Trophoblast cell (in vitro differentiated cells and primary cell): ENCODE measurements around the gene OPCML.

Source experiments
- DNase-seq, 2 donors: peaks; one replicate each; pipeline ENCODE4 v3.0.0-alpha.2; 2016
- H2AFZ ChIP-seq: 2 replicates; pipeline ENCODE4 v1.6.1; 2013; ENCODE audit warnings: low read length, moderate library complexity, mild to moderate bottlenecking; ENCODE audit not compliant: insufficient read depth, poor library complexity
- H2AK5ac ChIP-seq: 2 replicates; pipeline ENCODE4 v1.6.1; 2013; ENCODE audit warnings: mild to moderate bottlenecking, low read length
- H2BK120ac ChIP-seq: 2 replicates; pipeline ENCODE4 v1.6.1; 2013; ENCODE audit warnings: low read length, mild to moderate bottlenecking, moderate library complexity; ENCODE audit not compliant: insufficient read depth, poor library complexity
- H2BK12ac ChIP-seq: 2 replicates; pipeline ENCODE4 v1.6.1; 2013; ENCODE audit warnings: mild to moderate bottlenecking, low read length, moderate library complexity
- H2BK5ac ChIP-seq: 2 replicates; pipeline ENCODE4 v1.6.1; 2013; ENCODE audit warnings: low read length, low read depth, moderate library complexity, mild to moderate bottlenecking; ENCODE audit not compliant: poor library complexity
- H3K14ac ChIP-seq: 2 replicates; pipeline ENCODE4 v1.6.1; 2013; ENCODE audit warnings: mild to moderate bottlenecking, low read length
- H3K18ac ChIP-seq: 2 replicates; pipeline ENCODE4 v1.6.1; 2013; ENCODE audit warnings: mild to moderate bottlenecking, low read length
- H3K23ac ChIP-seq: 2 replicates; pipeline ENCODE4 v1.6.1; 2013; ENCODE audit warnings: low read length
- H3K27ac ChIP-seq: 2 replicates; pipeline ENCODE4 v1.5.1; 2013; ENCODE audit warnings: low read depth, mild to moderate bottlenecking, inconsistent platforms, low read length, moderate library complexity
- H3K27me3 ChIP-seq: 2 replicates; pipeline ENCODE4 v1.6.1; 2013; ENCODE audit warnings: inconsistent platforms, mild to moderate bottlenecking, low read length, moderate library complexity; ENCODE audit not compliant: insufficient read depth
- H3K36me3 ChIP-seq, 2 experiments: 1 replicate in 1 of 2; 2 replicates in 1 of 2; pipeline ENCODE4 v1.6.1; 2013; ENCODE audit warnings: low read length in 2 of 2, mild to moderate bottlenecking in 2 of 2, moderate library complexity in 1 of 2; ENCODE audit not compliant: insufficient read depth in 2 of 2, control insufficient read depth in 1 of 2
- H3K4ac ChIP-seq: 2 replicates; pipeline ENCODE4 v1.6.1; 2013; ENCODE audit warnings: low read depth, mild to moderate bottlenecking, low read length, moderate library complexity
- H3K4me1 ChIP-seq, 2 experiments: 1 replicate in 1 of 2; 2 replicates in 1 of 2; pipeline ENCODE4 v1.6.1; 2013; ENCODE audit warnings: low read length in 2 of 2, mild to moderate bottlenecking in 2 of 2, moderate library complexity in 1 of 2; ENCODE audit not compliant: insufficient read depth in 2 of 2, control insufficient read depth in 1 of 2
- H3K4me2 ChIP-seq: 2 replicates; pipeline ENCODE4 v1.6.1; 2013; ENCODE audit warnings: inconsistent platforms, mild to moderate bottlenecking, low read length, moderate library complexity
- H3K4me3 ChIP-seq: 2 replicates; pipeline ENCODE4 v1.5.1; 2013; ENCODE audit warnings: mild to moderate bottlenecking, low read depth, low read length, inconsistent platforms
- H3K79me1 ChIP-seq: one replicate; pipeline ENCODE4 v1.6.1; 2013; ENCODE audit warnings: low read length
- H3K79me2 ChIP-seq: 2 replicates; pipeline ENCODE4 v1.6.1; 2013; ENCODE audit warnings: low read length, mild to moderate bottlenecking; ENCODE audit not compliant: control insufficient read depth, insufficient read depth, poor library complexity
- H3K9ac ChIP-seq: 2 replicates; pipeline ENCODE4 v1.6.1; 2013; ENCODE audit warnings: mild to moderate bottlenecking, low read length
- H3K9me3 ChIP-seq: 2 replicates; pipeline ENCODE4 v1.6.1; 2013; ENCODE audit warnings: low read depth, mild to moderate bottlenecking, control low read depth, inconsistent platforms, low read length; ENCODE audit not compliant: insufficient read depth
- H4K12ac ChIP-seq: 2 replicates; pipeline ENCODE4 v1.6.1; 2013; ENCODE audit warnings: low read depth, mild to moderate bottlenecking, low read length, moderate library complexity
- H4K8ac ChIP-seq: 2 replicates; pipeline ENCODE4 v1.6.1; 2013; ENCODE audit warnings: low read depth, mild to moderate bottlenecking, low read length, moderate library complexity
- H4K91ac ChIP-seq: one replicate; pipeline ENCODE4 v1.6.1; 2013; ENCODE audit warnings: low read depth, mild to moderate bottlenecking, low read length, moderate library complexity
- WGBS: extraction: QIAGEN DNeasy Blood & Tissue Kit; methylation state at CpG from one replicate; pipeline ENCODE4 v1.1.7; 2013; ENCODE audit warnings: missing lambda C conversion rate; ENCODE audit not compliant: insufficient read length, insufficient coverage; ENCODE audit errors: extremely low coverage; 5-methylcytosine and 5-hydroxymethylcytosine counted together

OPCML gene

GRCh38 chr11:133403900-133404299 is 128.4 kb downstream of the OPCML start:
- Histone ChIP-seq H4K91ac (no peak overlapping the region), H3K4ac (no peak overlapping the region), H3K9me3 (no peaks in the 10 kb centered on the region), H3K4me3 (no peak overlapping the region), H2BK120ac (no peak overlapping the region), H4K12ac (no peak overlapping the region), H2BK5ac (no peak overlapping the region), H2BK12ac (no peak overlapping the region), H3K14ac (no peak overlapping the region), H3K4me1 (no peaks in the 10 kb centered on the region), H3K4me2 (no peak overlapping the region), H3K79me2 (no peaks in the 10 kb centered on the region), H3K79me1 (no peaks in the 10 kb centered on the region), H3K27me3 (no peaks in the 10 kb centered on the region), H3K23ac (no peak overlapping the region), H4K8ac (no peak overlapping the region), H3K27ac (no peak overlapping the region), H3K18ac (no peak overlapping the region), H2AFZ (no peak overlapping the region), H2AK5ac (no peak overlapping the region), H3K9ac (no peak overlapping the region), H3K36me3 (no peaks in the 10 kb centered on the region)
- no peak for DNase-seq
- no CpG with 5 or more reads among the region's 6 CpGs for WGBS

GRCh38 chr11:133402551-133402950 is 129.8 kb downstream of the OPCML start:
- no peak overlapping the region for H3K4me2 ChIP-seq
- no peak overlapping the region for H3K23ac ChIP-seq
- H2AK5ac ChIP-seq = no peak overlapping the region
- H2BK5ac ChIP-seq = no peak overlapping the region
- no peak overlapping the region for H4K8ac ChIP-seq
- H3K18ac ChIP-seq = no peak overlapping the region
- H4K91ac ChIP-seq = no peak overlapping the region
- H3K9ac ChIP-seq = no peak overlapping the region
- no peaks in the 10 kb centered on the region for H3K36me3 ChIP-seq
- WGBS = no CpG with 5 or more reads among the region's 4 CpGs
- H3K4ac ChIP-seq = no peak overlapping the region
- H3K79me1 ChIP-seq = no peaks in the 10 kb centered on the region
- H3K4me3 ChIP-seq = no peak overlapping the region
- H3K27me3 ChIP-seq = no peaks in the 10 kb centered on the region
- H2AFZ ChIP-seq = no peak overlapping the region
- DNase-seq = no peak
- no peak overlapping the region for H4K12ac ChIP-seq
- no peak overlapping the region for H2BK12ac ChIP-seq
- H3K14ac ChIP-seq = no peak overlapping the region
- H3K27ac ChIP-seq = no peak overlapping the region
- H3K9me3 ChIP-seq = no peaks in the 10 kb centered on the region
- H2BK120ac ChIP-seq = no peak overlapping the region
- H3K79me2 ChIP-seq = no peaks in the 10 kb centered on the region
- no peaks in the 10 kb centered on the region for H3K4me1 ChIP-seq

- H2AFZ ChIP-seq = no peak overlapping the region
- H2BK5ac ChIP-seq = no peak overlapping the region
- H3K14ac ChIP-seq = no peak overlapping the region
- H4K8ac ChIP-seq = no peak overlapping the region
- H4K91ac ChIP-seq = no peak overlapping the region
- H3K36me3 ChIP-seq = no peaks in the 10 kb centered on the region
- no peak overlapping the region for H3K9ac ChIP-seq
- no peak overlapping the region for H2AK5ac ChIP-seq
- H3K27me3 ChIP-seq = no peaks in the 10 kb centered on the region
- H2BK120ac ChIP-seq = no peak overlapping the region
- no peaks in the 10 kb centered on the region for H3K9me3 ChIP-seq
- no peak overlapping the region for H3K27ac ChIP-seq
- H3K4me3 ChIP-seq = no peak overlapping the region
- no CpG with 5 or more reads among the region's 7 CpGs for WGBS
- no peak overlapping the region for H3K4ac ChIP-seq
- H2BK12ac ChIP-seq = no peak overlapping the region
- H3K79me1 ChIP-seq = no peaks in the 10 kb centered on the region
- no peaks in the 10 kb centered on the region for H3K79me2 ChIP-seq
- H3K18ac ChIP-seq = no peak overlapping the region
- no peak overlapping the region for H3K4me2 ChIP-seq
- no peak overlapping the region for H3K23ac ChIP-seq
- DNase-seq = no peak
- no peak overlapping the region for H4K12ac ChIP-seq
- H3K4me1 ChIP-seq = no peaks in the 10 kb centered on the region
Measured at GRCh38 chr11:133399855-133400625, 132.3 kb downstream of the OPCML start.

GRCh38 chr11:133399294-133399693 is 133.0 kb downstream of the OPCML start:
- H3K4me2 ChIP-seq = no peak overlapping the region
- no peak overlapping the region for H3K4ac ChIP-seq
- H2BK120ac ChIP-seq = no peak overlapping the region
- no peak overlapping the region for H4K91ac ChIP-seq
- H3K79me2 ChIP-seq = no peaks in the 10 kb centered on the region
- no peak overlapping the region for H3K27ac ChIP-seq
- no peak overlapping the region for H3K4me3 ChIP-seq
- no peaks in the 10 kb centered on the region for H3K27me3 ChIP-seq
- H3K9ac ChIP-seq = no peak overlapping the region
- H3K18ac ChIP-seq = no peak overlapping the region
- no peaks in the 10 kb centered on the region for H3K36me3 ChIP-seq
- no peak overlapping the region for H4K12ac ChIP-seq
- H2BK5ac ChIP-seq = no peak overlapping the region
- H2AFZ ChIP-seq = no peak overlapping the region
- WGBS = no CpG with 5 or more reads among the region's 2 CpGs
- DNase-seq = no peak
- H3K4me1 ChIP-seq = no peaks in the 10 kb centered on the region
- H4K8ac ChIP-seq = no peak overlapping the region
- H2BK12ac ChIP-seq = no peak overlapping the region
- no peak overlapping the region for H3K23ac ChIP-seq
- no peaks in the 10 kb centered on the region for H3K9me3 ChIP-seq
- no peak overlapping the region for H3K14ac ChIP-seq
- no peaks in the 10 kb centered on the region for H3K79me1 ChIP-seq
- H2AK5ac ChIP-seq = no peak overlapping the region
